NCI-H345 treated with DMSO at 0.1 percent for 48 hours (cell line): Measurements from ENCODE around the gene CTBP2.

Source experiments
- DNase-seq: peaks from one replicate; lab custom pipeline; 2025; ENCODE audit not compliant: unreplicated experiment; lab: John Stamatoyannopoulos, UW

CTBP2 gene

DNA sequence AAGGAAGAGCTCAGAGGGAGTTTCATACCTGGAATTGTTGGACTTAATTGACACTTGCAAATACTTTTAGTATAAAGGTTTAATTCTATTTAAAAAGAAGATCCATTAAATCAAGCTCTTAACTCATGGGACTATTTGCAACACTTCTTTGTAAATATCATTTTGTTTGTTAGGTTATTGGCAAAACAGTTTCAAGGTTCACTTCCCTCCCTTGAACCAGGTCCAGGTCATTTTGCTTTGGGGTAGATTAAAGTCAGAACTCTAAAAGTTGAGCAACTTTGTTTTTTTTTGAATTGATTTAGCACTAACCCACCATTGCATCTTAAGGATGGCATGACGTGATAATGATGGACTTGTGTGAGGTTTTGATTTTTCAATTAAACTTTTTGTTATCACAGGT, 172.6 kb downstream of the CTBP2 start:
- no peak for DNase-seq

DNA sequence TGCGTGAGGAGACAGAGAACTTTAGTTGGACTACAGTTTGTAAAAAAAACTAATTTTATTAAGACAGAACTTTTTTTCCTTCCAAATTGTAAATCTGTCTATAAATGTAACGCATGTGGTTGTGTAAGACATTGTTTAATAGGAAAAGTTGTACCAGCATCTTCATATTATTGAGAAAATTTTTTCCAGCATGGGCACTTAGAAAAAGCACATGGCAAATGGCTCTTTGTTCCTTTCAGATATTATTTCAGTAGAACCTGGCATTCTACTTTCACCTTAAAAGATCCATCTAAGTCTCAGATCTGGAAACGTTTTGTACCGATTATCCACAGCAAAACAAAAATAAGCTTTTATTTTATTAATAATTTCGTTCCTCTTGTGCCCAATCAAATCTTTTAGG, 175.2 kb downstream of the CTBP2 start:
- DNase-seq: no peak

DNA sequence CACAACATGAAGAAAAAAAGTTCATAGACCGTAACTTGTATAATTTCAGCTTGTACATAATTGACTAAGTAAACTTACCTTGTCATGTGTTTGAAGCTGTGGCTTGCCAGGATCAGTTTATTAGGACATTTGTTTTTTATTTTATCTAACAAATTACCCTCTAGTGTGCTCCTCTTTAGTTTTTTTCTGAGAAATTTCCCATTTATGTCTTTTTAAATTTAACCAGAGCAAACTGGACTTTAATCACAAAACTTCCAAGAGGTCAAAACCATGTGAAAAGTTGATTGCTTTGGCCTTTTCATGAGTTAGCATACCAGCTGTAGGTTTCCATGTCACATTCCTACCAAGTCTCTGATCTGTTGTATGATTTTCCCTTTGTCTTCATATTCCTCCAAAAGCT, 176.0 kb downstream of the CTBP2 start:
- DNase-seq: no peak

DNA sequence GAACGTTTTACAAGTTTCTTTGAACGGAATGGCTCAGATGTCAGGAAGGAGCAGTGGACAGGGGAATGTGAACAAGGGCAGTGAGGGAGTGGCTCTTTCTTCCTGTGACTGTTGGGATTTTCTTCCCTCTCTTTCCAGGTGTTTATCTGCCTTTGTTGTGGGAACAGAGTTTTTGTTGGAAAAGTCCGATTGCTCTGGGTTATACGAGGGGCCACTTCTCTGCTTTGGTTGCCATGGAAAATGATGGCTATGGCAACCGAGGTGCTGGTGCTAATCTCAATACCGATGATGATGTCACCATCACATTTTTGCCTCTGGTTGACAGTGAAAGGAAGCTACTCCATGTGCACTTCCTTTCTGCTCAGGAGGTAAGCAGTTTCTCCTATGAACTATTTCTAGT, 177.0 kb downstream of the CTBP2 start:
- no peak for DNase-seq

DNA sequence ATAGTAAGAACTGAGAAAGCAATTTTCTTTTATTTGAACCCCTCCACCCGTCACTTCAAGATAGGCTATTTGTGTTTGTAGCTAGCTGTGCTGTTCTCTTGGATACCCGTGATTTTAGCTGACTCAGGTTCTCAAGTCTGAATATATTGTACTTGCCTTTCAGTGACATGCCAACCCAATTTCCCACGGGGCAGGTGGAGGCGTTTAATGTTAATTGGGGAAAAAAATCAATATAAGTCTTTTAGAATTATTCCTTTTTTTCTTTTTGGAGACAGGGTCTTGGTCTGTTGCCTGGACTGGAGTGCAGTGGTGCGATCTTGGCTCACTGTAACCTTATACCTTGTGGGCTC, 182.0 kb downstream of the CTBP2 start:
- DNase-seq: no peak

DNA sequence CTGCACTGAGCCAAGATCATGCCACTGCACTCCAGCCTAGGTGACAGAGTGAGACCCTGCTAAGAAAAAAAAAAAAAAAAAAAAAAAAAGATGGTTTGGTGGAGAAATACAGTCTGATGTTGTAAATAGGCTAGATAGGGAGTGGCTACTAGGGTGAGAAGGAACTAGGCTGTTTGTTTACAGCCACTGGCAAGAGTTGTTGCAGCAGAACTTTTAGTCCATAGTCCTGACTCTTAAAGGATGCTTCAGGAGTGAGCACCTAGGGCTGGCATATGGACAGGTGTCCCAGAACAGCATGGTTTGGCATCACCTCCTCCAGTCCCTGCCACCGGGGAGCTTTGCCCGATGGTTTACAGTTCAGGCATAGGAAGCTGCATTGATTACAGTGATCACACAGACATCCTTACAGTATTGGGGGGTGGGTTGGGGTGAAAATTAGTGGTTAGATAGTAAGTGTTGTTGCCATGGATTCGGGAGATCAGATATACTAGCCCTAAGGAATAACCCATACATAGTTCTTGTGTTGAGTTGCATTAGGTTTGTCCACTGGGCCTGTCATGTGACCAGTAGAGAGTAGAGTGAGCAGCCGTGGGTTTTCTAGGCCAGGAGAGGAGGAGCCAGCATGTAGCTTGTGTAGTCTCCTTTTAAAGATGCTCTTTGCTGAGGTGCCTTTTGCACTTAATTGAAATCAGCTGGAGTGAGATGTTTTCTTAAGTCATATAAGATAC, 182.6 kb downstream of the CTBP2 start:
- no peak for DNase-seq

DNA sequence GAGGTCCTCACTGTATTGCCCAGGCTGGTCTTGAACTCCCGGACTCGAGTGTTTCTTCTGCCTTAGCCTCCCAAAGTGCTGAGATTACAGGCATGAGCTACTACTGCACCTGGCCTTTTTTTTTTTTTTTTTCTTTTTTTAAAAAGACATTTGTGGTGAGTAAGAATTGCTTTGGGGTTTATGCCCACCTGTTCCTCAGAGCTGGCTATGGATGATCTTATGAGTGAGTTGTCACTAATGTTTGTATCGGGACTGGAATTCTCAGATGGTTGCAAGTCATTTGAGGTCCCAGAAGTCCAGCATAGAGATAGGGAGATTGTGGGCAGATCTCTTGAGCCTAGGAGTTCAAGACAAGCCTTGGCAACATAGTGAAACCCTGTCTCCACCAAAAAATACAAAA, 183.2 kb downstream of the CTBP2 start:
- no peak for DNase-seq

DNA sequence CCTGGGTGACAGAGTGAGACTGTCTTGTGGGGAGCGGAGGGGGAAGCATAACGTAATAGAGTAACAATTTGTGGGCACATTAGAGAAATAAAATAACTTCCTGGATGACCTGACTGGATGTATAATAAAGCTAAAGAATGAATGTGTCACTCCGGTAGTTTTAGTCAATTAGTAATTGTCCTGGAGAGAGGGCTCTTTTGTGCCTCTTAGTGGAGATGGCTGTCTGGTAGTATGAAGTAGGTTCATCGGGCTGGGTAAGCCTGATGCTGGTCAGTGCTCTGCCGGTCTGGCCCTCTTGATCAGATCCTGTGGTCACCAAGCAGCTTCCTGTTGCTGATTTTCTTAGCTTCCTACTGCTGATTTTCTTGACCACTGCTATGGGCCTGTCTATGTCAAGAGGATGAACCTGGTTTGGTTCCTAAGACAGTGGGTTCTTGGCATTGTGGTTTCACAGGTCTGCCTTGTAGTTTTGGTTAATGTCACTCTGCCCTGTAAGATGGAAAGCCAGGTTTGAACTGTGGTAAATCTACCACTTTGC, 184.3 kb downstream of the CTBP2 start:
- DNase-seq: no peak

DNA sequence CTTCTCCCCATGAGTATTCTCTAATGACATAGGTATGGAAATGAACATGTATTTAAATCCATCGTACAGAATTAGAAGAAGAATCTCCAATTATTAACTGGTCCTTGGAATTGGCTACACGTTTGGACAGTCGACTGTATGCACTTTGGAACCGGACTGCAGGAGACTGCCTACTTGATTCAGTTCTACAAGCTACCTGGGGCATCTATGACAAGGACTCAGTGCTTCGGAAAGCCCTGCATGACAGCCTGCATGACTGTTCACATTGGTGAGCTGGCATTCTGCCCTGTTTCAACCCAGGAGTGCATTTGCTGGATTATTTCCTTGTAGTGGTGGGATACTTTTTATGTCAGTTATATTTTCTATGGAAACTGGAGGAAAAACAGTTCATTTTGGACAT, 186.2 kb downstream of the CTBP2 start:
- no peak for DNase-seq

DNA sequence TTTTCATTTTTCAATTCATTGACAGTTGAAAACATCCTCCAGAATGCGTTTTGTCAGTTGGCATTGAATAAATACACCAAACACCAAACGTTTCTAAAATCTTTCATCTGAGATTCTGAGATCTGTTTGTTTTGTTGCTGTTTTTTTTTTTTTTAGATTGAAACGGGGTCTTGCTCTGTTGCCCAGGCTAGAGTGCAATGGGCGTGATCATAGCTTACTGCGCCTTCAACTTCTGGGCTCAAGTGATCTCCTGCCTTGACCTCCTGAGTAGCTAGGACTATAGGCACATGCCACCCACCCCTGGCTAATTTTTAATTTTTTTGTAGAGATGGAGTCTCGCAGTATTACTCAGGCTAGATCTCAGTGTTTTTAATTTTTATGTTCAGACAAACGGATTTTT, 187.7 kb downstream of the CTBP2 start:
- no peak for DNase-seq

DNA sequence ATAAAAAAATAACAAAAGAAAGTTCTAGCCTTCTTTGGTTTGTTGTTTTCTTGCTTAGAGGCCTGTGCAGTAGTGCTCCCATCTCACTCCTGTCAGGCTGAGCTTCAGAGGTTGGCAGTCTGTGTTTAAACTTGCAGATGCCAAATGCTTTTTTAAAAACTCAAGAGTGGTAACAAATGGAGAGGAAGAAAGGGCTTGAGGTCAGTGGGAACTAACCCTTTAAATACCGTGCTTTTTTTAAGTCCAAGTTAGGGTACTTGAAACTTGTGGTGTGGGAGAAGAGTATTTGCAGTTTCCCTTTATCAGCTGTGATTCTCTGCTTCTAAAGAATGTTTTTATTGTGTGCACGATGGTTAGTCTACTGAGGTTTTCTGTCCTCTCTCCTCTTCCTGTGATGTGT, 189.1 kb downstream of the CTBP2 start:
- DNase-seq: no peak

DNA sequence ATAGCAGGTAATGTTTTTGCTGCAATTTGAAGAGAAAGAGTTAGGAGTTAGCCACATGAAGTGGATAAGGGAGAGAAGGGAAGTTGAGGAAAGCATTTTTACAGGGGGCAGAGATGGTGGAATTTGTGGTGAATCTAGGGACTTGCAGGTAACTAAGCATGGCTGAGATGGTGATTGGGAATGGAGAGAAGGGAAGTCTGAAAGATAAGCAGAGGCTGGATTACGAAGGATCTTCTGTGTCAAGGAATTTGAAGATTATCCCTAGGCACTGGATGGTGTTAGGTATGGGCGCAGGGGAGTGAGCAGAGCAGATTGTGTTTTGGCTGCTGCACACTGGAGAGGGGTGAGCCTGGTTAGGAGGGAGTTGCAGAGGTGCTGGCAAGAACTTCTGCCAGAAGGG, 193.1 kb downstream of the CTBP2 start:
- no peak for DNase-seq

DNA sequence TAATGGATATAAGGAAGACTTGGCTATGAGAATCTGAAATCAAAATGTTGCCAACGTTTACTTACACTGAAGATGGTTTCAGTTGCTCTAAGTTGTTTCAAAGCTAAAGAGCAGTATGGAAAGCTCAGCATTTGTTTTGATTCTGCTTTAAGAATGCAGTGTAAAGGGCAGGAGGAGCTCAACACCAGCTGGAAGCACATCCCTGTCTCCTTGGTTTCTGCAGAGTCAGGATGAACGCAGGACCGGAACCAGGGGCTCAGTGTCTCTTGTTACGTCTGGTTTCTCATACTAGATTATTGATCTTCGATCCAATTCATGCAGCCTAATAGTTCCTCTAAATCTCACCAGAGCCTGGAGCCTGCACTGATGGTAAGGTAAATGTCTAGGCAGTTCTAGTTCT, 194.4 kb downstream of the CTBP2 start:
- DNase-seq: no peak

DNA sequence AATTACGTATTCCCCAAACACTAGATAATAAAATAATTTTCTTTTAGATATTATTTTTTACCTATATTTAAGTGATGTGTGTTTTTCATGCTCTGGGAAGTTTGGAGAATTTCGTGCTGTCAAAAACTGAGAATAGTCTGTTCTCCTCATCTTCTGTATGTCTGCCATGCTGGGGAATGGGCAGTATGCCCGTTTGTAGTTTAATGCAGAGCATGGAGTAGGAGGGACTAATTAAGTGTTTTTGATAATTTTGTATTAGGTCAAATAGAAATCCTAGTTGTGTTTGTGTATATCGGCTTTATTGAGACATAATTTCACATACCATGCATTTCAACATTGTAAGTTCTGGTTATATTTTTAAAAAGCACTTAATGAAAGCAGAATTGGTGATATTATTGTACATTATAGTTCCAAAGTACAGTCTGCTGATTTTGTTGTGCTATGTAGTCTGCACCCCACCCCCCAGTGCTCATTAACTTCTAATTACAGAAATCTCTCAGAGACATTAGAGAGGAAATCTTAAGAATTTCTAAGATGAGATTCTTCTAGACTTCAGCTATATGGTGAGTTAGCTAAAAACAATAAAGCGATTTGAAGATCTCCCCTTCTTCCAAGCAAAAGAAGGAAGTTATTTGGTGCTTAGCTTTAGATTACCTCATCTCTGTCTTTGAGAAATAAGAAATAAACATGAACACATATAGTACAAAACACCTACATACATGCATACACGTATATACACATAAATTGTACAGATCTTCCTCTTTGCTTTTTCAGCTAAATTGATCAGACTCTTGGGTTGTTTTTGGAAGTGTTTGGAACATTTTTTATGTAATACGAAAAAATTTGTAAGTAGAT, 196.3 kb downstream of the CTBP2 start:
- DNase-seq: no peak

DNA sequence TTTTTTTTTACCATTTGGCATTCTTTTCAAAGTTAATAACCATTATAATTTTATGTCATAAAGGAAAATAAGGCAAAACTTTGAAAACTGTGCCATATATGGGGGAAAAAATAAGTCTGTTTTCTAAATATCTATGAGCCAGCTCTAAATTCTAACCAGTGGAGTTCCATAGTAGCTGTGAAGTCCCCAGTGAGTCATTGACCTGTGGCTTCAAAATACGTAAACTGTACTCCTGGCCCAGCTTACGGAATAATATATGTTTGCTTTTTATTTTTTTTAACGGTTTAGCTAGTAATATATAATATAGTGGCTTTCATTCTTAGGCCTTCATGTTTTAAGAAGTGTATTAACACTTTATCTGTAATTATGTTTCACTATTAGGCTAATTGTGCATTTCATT, 197.9 kb downstream of the CTBP2 start:
- DNase-seq: no peak

DNA sequence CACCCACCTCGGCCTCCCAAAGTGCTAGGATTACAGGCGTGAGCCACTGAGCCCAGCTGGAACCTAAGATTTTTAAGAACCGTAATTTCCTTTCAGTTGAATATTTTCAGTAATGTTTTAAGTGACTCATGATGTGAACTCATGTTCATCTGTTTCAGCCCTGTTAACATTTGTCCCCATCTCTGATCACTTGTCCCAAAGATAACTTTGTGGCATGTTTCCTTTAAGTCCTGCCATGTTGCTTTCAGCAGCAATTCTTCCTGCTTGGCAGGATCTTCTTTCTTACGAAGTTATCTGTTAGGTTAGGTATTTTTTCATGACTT, 199.2 kb downstream of the CTBP2 start:
- DNase-seq: no peak

DNA sequence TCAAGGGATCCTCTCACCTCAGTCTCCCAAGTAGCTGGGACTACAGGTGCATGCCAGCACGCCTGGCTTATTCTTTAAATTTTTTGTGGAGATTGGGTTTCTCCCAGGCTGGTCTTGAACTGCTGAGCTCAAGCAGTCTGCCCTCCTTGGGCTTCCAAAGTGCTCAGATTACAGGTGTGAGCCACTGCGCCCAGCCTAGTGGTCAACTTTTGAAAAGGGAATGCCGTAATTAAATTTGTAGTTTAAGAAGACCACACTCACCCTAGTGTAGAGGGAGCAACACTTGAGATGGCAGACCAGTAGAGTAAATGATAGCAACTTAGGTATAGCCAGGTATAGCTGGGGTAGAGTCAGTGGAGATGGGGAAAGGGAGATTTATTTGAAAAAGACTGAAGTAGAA, 200.8 kb downstream of the CTBP2 start:
- no peak for DNase-seq

DNA sequence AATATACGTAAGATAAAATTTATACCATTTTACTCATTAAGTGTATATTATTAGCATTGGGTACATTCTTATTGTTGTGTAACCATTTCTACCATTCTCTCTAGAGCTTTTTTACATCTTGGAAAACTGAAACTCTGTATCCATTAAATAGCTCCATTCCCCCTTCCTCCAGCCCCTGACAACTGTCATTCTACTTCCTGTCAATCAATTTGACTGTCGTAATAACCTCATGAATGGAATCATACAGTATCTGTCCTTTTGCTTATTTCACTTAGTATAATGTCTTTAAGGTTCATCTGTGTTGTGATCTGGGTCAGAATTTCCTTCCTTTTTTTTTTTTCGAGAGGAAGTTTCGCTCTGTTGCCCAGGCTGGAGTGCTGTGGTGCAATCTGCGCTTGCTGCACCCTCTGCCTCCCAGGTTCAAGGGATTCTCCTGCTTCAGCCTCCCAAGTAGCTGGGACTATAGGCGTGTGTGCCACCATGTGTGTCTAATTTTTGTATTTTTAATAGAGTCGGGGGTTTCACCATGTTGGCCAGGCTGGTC, 202.9 kb downstream of the CTBP2 start:
- no peak for DNase-seq

DNA sequence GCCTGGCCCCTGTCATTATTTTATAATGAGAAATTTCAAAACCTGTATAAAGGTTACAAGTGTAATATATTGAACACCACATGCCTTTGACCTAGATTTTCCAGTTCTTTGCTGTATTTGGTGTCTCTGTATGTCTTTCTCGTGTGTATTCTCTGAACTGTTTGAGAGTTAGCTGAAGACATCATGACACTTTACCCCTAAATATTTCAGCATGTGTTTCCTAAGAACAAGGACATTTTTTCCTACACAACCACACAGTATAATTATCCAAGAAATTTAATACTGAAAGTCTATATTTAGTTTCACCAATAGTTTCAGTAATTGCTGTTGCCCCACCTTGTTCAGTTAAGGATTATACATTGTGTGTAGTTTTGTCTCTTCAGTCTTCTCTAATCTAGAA, 203.6 kb downstream of the CTBP2 start:
- no peak for DNase-seq

DNA sequence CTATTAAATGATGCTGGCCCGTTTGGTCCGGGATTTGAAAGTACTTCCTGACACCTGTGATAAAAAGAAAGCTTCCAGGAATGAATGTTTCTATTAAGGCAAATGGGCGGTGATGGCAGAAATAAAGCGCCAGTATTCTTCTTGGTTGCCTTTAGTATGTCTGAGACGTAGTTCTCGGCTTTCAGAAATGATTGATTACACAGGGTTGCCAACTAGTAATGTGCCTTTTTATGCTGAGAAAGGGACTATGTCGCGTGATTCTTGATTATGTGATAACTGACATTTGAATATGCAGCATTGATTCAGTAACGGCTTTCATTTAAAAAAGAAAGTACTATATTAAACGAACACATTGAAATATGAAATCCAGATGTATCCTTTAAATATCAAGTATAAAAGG, 204.5 kb downstream of the CTBP2 start:
- DNase-seq: no peak

DNA sequence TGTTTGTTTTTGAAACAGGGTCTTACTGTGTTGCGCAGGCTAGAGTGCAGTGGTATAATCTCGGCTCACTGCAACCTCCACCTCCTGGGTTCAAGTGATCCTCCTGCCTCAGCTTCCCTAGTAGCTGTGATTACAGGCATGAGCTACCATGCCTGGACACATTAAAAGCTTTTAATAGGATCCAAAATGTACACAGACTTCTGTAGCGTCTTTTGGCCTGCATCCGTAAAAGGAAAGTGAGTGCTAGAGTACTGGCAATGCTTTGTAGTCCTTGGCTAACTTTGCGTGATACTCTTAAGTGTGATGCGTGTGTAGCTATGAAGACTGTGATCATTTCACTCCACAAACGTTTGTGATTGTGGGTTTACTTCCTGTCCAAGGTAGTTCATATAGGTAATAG, 205.1 kb downstream of the CTBP2 start:
- no peak for DNase-seq

DNA sequence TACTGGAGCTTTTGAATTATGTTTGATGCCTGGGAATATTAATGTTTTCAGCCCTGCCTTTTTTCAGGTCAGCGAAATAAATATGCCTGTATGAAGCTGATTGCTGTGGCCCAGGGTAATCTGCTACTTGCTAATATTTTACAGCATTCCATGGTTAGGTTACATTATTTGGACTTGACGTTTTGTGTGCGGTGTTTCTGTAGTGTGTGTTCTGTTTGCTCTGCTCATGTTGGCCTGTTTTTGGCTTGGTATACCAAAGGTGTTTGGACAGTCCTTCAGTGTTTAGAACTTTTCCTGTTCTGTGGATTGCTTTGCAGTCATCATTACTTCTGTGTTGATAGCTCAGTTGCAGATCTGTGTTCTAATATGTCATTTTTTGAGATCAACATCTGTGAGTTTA, 206.9 kb downstream of the CTBP2 start:
- no peak for DNase-seq
